Activated naive CD8-positive, alpha-beta T cell treated with anti-CD3 and anti-CD28 coated beads, Interleukin-2, amount 10 ng/mL, durations not matched to agents 7 days and 5 days (primary cell): ENCODE data around the gene SPATA2. TPM values are rescaled to one million over a fixed set of nuclear protein-coding genes. Genes with fewer than 3 reads are reported as not detected.

Source experiments
- ATAC-seq: fragments of 150-1000 bp; cut with Tn5 transposase; one replicate; pipeline ENCODE4 v1.10.0; 2021; ENCODE audit warnings: low read depth, moderate library complexity
- POLR2A ChIA-PET: fragments of 350-600 bp; sonication (Branson Sonifier 250); formaldehyde crosslinking; loops from one replicate; lab custom pipeline; 2021; ENCODE audit warnings: antibody characterized with exemption; lab: Charles Lee
- DNase-seq: peaks from one replicate; pipeline ENCODE4 v3.0.0; 2021
- H3K27ac Mint-ChIP-seq: one replicate; pipeline ENCODE4 v1.8.0; 2022; ENCODE audit warnings: mild to moderate bottlenecking, mixed read lengths
- H3K27me3 Mint-ChIP-seq: one replicate; pipeline ENCODE4 v1.8.0; 2022; ENCODE audit warnings: mild to moderate bottlenecking, moderate library complexity, mixed read lengths
- H3K36me3 Mint-ChIP-seq: one replicate; pipeline ENCODE4 v1.8.0; 2021; ENCODE audit warnings: mild to moderate bottlenecking, mixed read lengths
- H3K4me1 Mint-ChIP-seq: one replicate; pipeline ENCODE4 v1.8.0; 2021; ENCODE audit warnings: mixed read lengths
- H3K4me3 Mint-ChIP-seq: one replicate; pipeline ENCODE4 v1.8.0; 2022; ENCODE audit warnings: mild to moderate bottlenecking, moderate library complexity, mixed read lengths
- H3K9me3 Mint-ChIP-seq: one replicate; pipeline ENCODE4 v1.8.0; 2021; ENCODE audit warnings: mixed read lengths
- total RNA-seq, 2 experiments: library from RNA; stranded (reverse); gene quantifications; one replicate each; pipeline ENCODE4 v1.2.3, GENCODE V29; 2021

SPATA2 gene
- total RNA-seq, 2 experiments from 2014 or later = 8.9 to 9.1 TPM

DNA sequence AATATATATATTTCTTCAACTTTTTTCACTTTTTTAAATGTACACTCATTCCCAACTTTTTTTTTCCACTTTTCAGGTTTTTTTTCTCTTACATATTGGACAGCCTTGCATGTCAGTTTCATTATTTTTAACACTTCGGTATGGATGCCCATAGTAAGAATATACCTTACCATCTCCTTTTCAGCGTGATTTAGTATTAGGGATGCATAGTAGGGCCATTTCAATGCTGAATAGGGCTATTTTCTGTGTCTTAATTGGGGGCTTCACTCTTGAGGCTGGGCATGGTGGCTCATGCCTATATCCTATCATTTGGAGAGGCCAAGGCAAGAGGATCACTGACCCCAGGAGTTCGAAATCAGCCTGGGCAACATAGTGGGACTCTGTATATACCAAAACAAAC, 27.6 kb upstream of the SPATA2 start:
- Mint-ChIP-seq H3K4me3 (no peak overlapping the region), H3K4me1 (peaks cover 19% of the 10 kb centered on the region), H3K27me3 (no peaks in the 10 kb centered on the region), H3K36me3 (peaks cover 22% of the 10 kb centered on the region), H3K9me3 (no peaks in the 10 kb centered on the region), H3K27ac (peak overlapping the region; percentile 12)
- POLR2A ChIA-PET = interaction anchor here (0.6 to 0.7 kb wide), 2 partner anchors 11 to 608 kb away, joined by 3 to 7 read pairs; no protein-coding TSS in a partner anchor
- DNase-seq = no peak
- no peak for ATAC-seq

DNA sequence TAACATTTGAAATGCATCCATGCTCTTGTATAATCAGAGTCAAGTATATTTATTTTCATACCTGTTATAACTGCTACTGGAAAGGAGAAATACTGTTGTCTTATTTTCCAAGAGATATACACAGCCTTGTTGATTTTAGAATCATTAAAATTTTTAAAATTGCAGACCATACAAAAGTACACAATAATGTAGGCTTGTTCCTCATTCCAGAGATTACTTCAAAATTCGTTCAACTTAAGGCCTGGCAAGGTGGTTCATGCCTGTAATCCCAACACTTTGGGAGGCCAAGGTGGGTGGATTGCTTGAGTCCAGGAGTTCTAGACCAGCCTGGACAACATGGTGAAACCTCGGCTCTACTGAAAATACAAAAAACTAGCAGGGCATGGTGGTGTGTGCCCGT, 27.0 kb upstream of the SPATA2 start:
- no peak for DNase-seq
- Mint-ChIP-seq H3K9me3 (no peaks in the 10 kb centered on the region), H3K4me3 (no peak overlapping the region), H3K27me3 (no peaks in the 10 kb centered on the region), H3K4me1 (peaks cover 24% of the 10 kb centered on the region), H3K36me3 (peaks cover 19% of the 10 kb centered on the region), H3K27ac (no peak overlapping the region)
- no peak for ATAC-seq
- POLR2A ChIA-PET = no interaction called here

DNA sequence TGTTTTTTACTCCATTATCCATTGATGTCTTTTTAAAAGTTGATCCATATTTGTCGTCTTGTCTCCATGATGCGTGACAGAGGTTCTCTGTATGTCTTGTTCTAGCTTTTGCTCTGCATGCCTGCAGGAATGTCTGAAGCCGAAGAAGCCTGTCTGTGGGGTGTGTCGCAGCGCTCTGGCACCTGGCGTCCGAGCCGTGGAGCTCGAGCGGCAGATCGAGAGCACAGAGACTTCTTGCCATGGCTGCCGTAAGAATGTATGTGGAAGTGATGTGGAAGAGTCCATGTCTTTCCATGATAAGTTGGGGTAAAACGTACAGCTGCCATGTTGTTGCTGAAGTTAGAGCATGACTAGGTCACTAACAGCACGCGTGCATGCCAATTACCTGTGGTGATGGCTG, 26.1 kb upstream of the SPATA2 start:
- POLR2A ChIA-PET = interaction anchor here (0.9 kb wide), 1 partner anchor 10 kb away, joined by 4 read pairs; no protein-coding TSS in a partner anchor
- H3K4me3 Mint-ChIP-seq = no peak overlapping the region
- peaks cover 17% of the 10 kb centered on the region for H3K36me3 Mint-ChIP-seq
- H3K27me3 Mint-ChIP-seq = no peaks in the 10 kb centered on the region
- H3K4me1 Mint-ChIP-seq = peaks cover 26% of the 10 kb centered on the region
- no peaks in the 10 kb centered on the region for H3K9me3 Mint-ChIP-seq
- ATAC-seq (no peak), DNase-seq (no peak)
- H3K27ac Mint-ChIP-seq = peak overlapping the region; percentile 30

DNA sequence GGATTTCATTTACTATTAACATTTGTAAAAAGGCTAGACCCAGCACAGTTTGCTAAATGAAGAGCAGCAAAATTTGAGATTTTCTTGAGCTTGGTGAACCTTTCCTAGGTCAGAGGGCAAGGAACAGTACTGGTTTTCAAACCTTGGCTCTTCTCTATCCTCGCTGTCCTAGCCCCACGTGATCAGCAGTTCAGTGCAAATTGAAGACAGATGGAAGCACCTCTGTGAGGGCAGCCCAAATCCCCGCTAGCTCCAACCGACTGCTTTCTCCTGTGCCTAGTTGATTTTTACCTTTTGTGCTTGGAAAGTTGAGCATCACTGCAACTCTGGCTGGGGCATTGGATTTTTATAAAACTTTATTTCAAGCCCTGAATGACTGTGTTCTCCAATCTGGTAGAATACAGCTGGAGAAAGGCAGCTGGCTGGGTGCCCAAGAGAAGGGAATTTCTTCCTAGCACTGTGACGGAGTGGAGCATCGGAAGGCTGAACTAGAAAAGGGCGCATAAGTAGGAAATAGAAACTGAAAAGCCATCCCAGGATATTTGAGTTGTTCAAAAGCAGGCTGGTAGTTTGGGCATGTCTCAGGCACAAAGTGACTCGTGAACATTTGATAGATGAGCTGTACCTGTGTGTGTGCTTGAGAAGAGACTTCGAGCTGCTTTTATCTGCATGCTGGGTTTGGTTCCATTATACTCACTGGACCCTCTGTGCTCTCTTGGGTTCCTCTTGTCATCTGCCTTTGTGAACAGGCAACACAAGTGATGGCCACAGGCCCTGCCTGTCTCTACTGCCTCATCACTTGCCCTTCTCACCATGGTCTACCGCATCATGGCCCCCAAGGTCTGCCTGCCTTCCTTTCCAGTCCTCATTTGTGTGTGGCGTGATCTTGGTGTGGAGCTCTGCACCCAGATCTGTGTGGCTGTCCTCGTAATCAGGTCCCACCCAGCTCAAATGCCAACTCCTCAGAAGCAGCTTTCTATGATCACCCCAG, 23.1 kb upstream of the SPATA2 start:
- DNase-seq (no peak), ATAC-seq (no peak)
- H3K4me3 Mint-ChIP-seq = peak overlapping the region; percentile 95
- H3K27me3 Mint-ChIP-seq = no peaks in the 10 kb centered on the region
- peaks cover 11% of the 10 kb centered on the region for H3K36me3 Mint-ChIP-seq
- peaks cover 26% of the 10 kb centered on the region for H3K4me1 Mint-ChIP-seq
- no peaks in the 10 kb centered on the region for H3K9me3 Mint-ChIP-seq
- H3K27ac Mint-ChIP-seq = peak overlapping the region; percentile 47
- POLR2A ChIA-PET = interaction anchor here (0.6 to 4.0 kb wide), 3 partner anchors 23 to 289 kb away, joined by 3 to 32 read pairs (median 3); partner anchors contain the start of gene SPATA2

DNA sequence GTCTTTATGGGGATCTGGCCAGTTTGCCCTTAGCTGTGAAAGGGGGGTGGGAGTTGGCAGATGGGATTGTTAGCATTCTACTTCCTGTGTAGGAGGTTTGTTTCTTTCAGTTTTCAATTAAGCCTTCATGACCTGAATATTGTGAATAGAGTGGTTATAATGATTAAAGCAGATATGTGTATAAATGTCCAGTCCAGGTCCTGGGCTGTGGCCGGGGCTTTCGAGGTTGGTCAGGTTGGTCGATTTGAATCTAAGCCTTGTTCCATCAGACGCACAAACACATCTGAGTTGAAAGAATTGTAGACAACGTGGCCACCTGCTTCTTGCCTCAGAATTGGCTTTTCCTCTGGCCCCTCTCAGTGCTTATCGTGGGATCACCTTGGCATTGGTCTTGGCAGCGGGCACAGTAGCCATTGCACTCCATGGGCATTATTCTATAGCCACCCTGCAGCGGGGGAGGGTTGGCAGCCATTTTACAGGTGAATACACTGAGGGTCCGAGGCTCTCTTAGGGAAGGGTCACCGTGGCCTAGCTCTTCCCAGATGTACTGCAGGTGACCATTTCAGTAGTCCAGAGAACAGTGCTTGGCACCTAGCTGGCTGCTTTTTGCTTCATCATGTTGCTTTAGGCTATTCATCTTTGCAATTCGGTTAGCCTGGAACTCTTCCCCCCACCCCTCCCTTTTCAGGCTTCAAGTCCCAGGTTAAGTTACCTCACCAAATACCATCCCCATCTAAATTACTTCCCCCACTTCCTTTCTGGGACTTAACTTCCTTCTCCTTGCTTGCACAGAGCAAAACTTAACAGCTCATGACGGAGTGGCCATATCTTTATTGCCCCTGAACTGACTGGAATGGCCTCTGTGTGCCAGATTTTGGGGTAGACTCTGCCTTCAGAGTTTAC, 21.9 kb upstream of the SPATA2 start:
- POLR2A ChIA-PET = interaction anchor here (0.6 to 4.0 kb wide), 4 partner anchors 21 to 1845 kb away, joined by 3 to 32 read pairs (median 4); partner anchors contain the start of gene SPATA2
- H3K4me1 Mint-ChIP-seq = peaks cover 26% of the 10 kb centered on the region
- ATAC-seq (peak; percentile 13), DNase-seq (no peak)
- H3K27me3 Mint-ChIP-seq = no peaks in the 10 kb centered on the region
- H3K27ac Mint-ChIP-seq = peak overlapping the region; percentile 94
- no peaks in the 10 kb centered on the region for H3K9me3 Mint-ChIP-seq
- H3K4me3 Mint-ChIP-seq = peak overlapping the region; percentile 95
- H3K36me3 Mint-ChIP-seq = peaks cover 9% of the 10 kb centered on the region

DNA sequence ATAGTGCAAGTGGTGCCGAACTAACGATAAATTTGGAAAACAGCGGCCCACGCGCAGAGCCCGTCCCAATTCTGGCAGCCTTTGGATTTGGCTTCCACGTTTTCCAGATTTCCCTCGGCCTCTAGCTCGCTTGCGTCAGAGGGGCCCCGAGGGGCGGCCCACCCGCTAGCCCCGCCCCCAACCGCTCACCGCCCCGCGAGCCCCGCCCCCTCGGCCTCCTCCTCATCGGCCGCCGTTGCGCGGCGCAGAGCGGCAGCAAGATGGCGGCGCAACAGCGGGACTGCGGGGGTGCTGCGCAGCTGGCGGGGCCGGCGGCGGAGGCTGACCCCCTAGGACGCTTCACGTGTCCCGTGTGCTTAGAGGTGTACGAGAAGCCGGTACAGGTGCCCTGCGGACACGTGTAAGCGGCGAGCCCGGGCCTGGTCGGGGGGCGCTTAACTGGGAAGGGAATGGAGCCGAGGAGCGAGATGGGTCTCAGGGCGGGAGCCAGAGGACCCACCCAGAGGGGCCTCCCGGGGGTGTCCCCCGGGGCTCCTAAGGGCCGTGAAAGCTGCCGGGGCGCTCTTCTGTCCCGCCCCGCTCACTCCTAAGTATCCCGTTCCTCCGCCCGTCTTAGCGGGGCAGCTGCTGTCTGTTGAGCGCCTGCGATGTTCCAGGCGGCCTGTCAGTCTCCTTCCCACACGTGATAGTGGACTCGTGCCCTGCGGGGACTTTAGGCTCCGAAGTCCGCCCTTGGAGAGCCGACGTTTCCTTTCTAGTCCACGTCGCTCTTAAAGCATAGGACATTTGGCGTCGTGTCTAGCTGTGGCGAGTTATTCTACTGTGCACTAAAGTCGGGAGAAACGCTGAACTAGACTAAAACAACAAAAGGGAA, 21.1 kb upstream of the SPATA2 start, which contains the start of gene RNF114:
TSS of gene RNF114 (plus strand) at position 245 of the 874 bp plus-strand sequence. CDS start at position 261, 16 bp downstream.
- Mint-ChIP-seq H3K4me3 (peak within 1 kb of the TSS; percentile 95), H3K27ac (peak within 1 kb of the TSS; percentile 94), H3K9me3 (no peaks in the 10 kb centered on the region), H3K4me1 (peaks cover 26% of the 10 kb centered on the region), H3K27me3 (no peaks in the 10 kb centered on the region), H3K36me3 (peaks cover 7% of the 10 kb centered on the region)
- DNase-seq (peak; percentile 93), ATAC-seq (peak; percentile 83)
- POLR2A ChIA-PET = interaction anchor here (0.6 to 4.0 kb wide), 8 partner anchors 16 to 1844 kb away, joined by 3 to 32 read pairs (median 4); partner anchors contain the start of gene SPATA2

DNA sequence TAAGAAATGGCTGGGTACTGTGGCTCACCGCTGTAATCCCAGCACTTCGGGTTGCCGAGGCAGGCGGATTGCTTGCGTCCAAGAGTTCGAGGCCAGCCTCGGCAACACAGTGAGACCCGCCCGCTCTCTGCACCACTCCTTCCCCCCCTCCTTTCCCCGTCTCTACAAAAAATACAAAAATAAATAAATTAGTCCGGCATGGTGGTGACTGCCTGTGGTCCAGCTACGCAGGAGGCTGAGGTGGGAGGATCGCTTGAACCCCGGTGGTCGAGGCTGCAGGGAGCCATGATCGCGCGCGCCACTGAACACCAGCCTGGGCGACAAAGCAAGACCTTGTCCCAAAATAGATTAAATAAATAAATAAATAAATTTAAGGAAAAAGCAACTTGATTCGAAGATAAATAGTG, 20.4 kb upstream of the SPATA2 start:
- DNase-seq = no peak
- POLR2A ChIA-PET = interaction anchor here (0.6 to 4.0 kb wide), 5 partner anchors 15 to 63 kb away, joined by 3 to 32 read pairs (median 4); partner anchors contain the start of gene SPATA2
- no peak for ATAC-seq
- Mint-ChIP-seq H3K9me3 (no peaks in the 10 kb centered on the region), H3K27me3 (no peaks in the 10 kb centered on the region), H3K4me3 (peak overlapping the region; percentile 95), H3K4me1 (peaks cover 26% of the 10 kb centered on the region), H3K27ac (peak overlapping the region; percentile 71), H3K36me3 (peaks cover 7% of the 10 kb centered on the region)

DNA sequence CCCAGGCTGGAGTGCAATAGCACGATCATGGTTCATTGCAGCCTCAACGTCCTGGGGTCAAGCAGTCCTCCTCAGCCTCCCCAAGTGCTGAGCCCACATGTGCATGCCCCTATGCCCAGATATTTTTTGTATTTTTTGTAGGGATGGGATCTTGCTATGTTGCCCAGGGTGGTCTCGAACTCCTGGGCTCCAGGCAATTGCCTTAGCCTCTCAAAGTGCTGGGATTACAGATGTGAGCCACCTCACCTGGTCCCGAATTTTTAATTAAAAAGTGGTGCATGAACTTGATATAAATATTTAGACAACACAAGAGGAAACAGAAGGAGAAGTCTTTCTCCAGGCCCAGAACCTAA, 13.8 kb upstream of the SPATA2 start:
- Mint-ChIP-seq H3K4me1 (peaks cover 8% of the 10 kb centered on the region), H3K36me3 (no peaks in the 10 kb centered on the region), H3K9me3 (no peaks in the 10 kb centered on the region), H3K27me3 (peaks cover 6% of the 10 kb centered on the region), H3K27ac (no peak overlapping the region), H3K4me3 (no peak overlapping the region)
- ATAC-seq = no peak
- no peak for DNase-seq
- POLR2A ChIA-PET = no interaction called here

DNA sequence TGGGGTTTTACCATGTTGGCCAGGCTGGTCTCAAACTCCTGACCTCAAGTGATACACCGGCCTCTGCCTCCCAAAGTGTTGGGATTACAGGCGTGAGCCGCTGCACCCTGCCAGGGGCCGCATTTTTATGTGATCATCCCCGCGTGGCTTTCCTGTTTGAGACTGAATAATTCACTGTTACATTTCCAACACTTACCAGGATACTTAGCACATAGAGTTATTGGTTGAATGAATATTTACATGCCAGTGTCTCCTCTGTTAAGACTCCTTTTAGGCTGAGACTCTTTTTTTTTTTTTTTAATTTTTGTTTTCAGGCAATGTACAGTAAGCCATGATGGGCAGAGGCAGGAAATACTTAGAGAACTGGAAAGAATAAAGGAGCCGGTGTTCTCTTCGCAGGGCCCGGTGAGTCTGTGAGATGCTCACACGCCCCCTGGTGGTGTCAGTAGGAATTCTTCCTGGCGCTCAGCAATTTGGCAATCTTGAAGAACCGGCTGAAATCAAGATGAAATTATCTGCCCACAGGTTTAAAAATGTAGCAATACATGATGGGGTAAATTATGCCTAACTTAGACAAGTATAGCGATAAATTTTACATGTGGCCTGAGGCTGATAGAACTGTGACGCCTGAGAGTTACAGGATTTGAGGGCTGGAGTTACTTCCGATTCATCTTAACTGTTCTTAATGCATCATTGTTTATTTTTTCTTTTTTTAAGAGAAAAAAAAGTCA, 13.2 kb upstream of the SPATA2 start:
- Mint-ChIP-seq H3K4me1 (peaks cover 8% of the 10 kb centered on the region), H3K9me3 (no peaks in the 10 kb centered on the region), H3K27ac (no peak overlapping the region), H3K36me3 (no peaks in the 10 kb centered on the region), H3K4me3 (peak overlapping the region; percentile 58), H3K27me3 (peaks cover 6% of the 10 kb centered on the region)
- ATAC-seq (peak; percentile 95), DNase-seq (peak; percentile 73)
- POLR2A ChIA-PET = no interaction called here

DNA sequence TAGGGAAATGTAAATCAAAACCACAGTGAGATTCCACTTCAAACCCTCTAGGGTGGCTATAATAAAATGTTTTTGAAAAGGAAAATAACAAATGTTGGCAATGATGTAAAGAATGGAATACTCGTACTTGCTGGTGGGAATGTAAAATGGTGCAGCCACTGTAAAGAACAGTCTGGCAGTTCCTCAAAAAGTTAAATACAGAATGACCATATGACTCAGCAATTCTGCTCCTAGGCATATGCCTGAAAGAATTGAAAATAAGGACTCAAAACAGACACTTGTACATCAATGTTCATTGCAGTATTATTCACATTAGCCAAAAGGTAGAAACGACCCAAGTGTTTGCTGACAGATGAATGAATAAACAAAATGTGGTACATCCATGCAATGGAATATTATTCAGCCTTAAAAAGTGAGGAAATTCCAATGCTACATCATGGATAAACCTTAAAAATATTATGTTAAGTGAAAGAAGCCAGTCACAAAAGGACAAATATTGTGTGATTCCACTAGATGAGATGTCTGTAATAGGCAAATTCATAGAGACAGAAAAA, 10.6 kb upstream of the SPATA2 start:
- no peak for ATAC-seq
- H3K27me3 Mint-ChIP-seq = peaks cover 6% of the 10 kb centered on the region
- H3K27ac Mint-ChIP-seq = no peak overlapping the region
- no peaks in the 10 kb centered on the region for H3K36me3 Mint-ChIP-seq
- DNase-seq = no peak
- POLR2A ChIA-PET = no interaction called here
- peaks cover 8% of the 10 kb centered on the region for H3K4me1 Mint-ChIP-seq
- no peak overlapping the region for H3K4me3 Mint-ChIP-seq
- no peaks in the 10 kb centered on the region for H3K9me3 Mint-ChIP-seq

DNA sequence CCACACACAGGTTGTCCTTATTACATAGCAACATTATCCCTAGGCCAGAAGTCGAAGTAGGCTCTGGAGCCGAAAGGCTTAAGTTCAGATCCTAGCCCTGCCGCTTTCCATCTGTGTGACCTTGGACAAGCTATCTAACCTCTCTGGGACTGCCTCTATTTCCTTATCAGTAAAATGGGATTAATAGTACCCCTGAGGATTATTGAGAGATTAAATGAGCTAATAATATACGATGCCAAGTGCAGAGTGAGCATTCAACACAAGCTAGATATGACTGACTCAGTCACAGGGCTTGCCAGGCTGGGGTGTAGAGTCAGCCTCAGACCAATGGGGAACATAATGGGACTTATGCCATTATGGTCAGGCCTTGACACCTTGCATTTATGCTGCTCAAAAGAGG, 8.9 kb upstream of the SPATA2 start:
- Mint-ChIP-seq H3K27ac (no peak overlapping the region), H3K4me3 (no peak overlapping the region), H3K4me1 (peaks cover 8% of the 10 kb centered on the region), H3K9me3 (no peaks in the 10 kb centered on the region), H3K36me3 (no peaks in the 10 kb centered on the region), H3K27me3 (peaks cover 6% of the 10 kb centered on the region)
- POLR2A ChIA-PET = no interaction called here
- DNase-seq (no peak), ATAC-seq (no peak)
